SK-N-SH (cell line): ENCODE data around the gene EXOSC3.
"Not testable (repeated sequence)": the region's sequence is repeated elsewhere in the genome, so short reads cannot be mapped to it uniquely, and the experiment has no call there.

Experiments used
- CTCF ChIP-seq: fragments of 200-600 bp; sonication (generic); IDR thresholded peaks from 2 replicates; pipeline ENCODE4 v1.6.1; 2017; ENCODE audit warnings: antibody characterized with exemption, mild to moderate bottlenecking, moderate library complexity
- EP300 ChIP-seq, 2 experiments: IDR thresholded peaks; 2 replicates each; pipeline versions ENCODE4 v1.4.0 to v1.6.1; 2012; ENCODE audit warnings: borderline replicate concordance in 1 of 2, low read depth in 1 of 2, low read length in 1 of 2
- EZH2phosphoT487 ChIP-seq: fragments of 200-600 bp; sonication (generic); IDR thresholded peaks from 2 replicates; pipeline ENCODE4 v1.6.1; 2017; ENCODE audit warnings: low read depth, mixed run types, mild to moderate bottlenecking, antibody characterized with exemption, moderate library complexity, borderline replicate concordance
- REST ChIP-seq: IDR thresholded peaks from 2 replicates; pipeline ENCODE4 v1.6.1; 2012; ENCODE audit warnings: mild to moderate bottlenecking, low read depth, low read length, moderate library complexity
- SIN3A ChIP-seq: IDR thresholded peaks from 2 replicates; pipeline ENCODE4 v1.6.1; 2012; ENCODE audit warnings: low read depth, mild to moderate bottlenecking, low read length, moderate library complexity, borderline replicate concordance
- YY1 ChIP-seq: IDR thresholded peaks from 2 replicates; pipeline ENCODE4 v1.4.0; 2012; ENCODE audit warnings: low read depth, mild to moderate bottlenecking
- TF ChIP-seq, protein P1 (sequence below): IDR thresholded peaks from 2 replicates; pipeline ENCODE4 v1.4.0; 2012; ENCODE audit warnings: low read depth

- not testable (repeated sequence) for TF ChIP-seq YY1; REST; EP300 (IDR thresholded peaks at IDR 0.05; ENCODE audit: borderline replicate concordance in 1 of 2, low read depth in 1 of 2, low read length in 1 of 2); CTCF; SIN3A; EZH2phosphoT487
- TF ChIP-seq, protein P1, sequence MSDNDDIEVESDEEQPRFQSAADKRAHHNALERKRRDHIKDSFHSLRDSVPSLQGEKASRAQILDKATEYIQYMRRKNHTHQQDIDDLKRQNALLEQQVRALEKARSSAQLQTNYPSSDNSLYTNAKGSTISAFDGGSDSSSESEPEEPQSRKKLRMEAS = not testable (repeated sequence)
Observed at GRCh38 chr9:37825174-37825573, 40.3 kb upstream of the EXOSC3 start.
